Loucy (cell line): ENCODE results near the gene KRT8.
A peak's percentile ranks its signal among the peaks of the same experiment; 100 is the strongest.
"Not testable (repeated sequence)": the region's sequence is repeated elsewhere in the genome, so short reads cannot be mapped to it uniquely, and the experiment has no call there.

Experiments used
- H2AFZ ChIP-seq: fragments of 200-600 bp; sonication (generic); 2 replicates; pipeline ENCODE4 v1.6.0; 2016; ENCODE audit warnings: antibody characterized with exemption, mild to moderate bottlenecking, low read length, moderate library complexity
- H3F3A ChIP-seq: fragments of 200-600 bp; 2 replicates; pipeline ENCODE4 v1.6.0; 2016; ENCODE audit warnings: antibody characterized with exemption, low read depth, mild to moderate bottlenecking
- H3K27me3 ChIP-seq: fragments of 200-600 bp; sonication (generic); 2 replicates; pipeline ENCODE4 v1.6.1; 2014; ENCODE audit warnings: low read length, mild to moderate bottlenecking; ENCODE audit not compliant: insufficient read depth, poor library complexity, severe bottlenecking
- H3K36me3 ChIP-seq: fragments of 200-600 bp; sonication (generic); 2 replicates; pipeline ENCODE4 v1.6.1; 2016; ENCODE audit warnings: low read length; ENCODE audit not compliant: insufficient read depth
- H3K4me1 ChIP-seq: fragments of 200-600 bp; sonication (generic); 2 replicates; pipeline ENCODE4 v1.5.1; 2014; ENCODE audit warnings: low read length, mild to moderate bottlenecking; ENCODE audit not compliant: insufficient read depth, poor library complexity, severe bottlenecking
- H3K4me2 ChIP-seq: fragments of 200-600 bp; sonication (generic); 2 replicates; pipeline ENCODE4 v1.6.0; 2014; ENCODE audit warnings: antibody characterized with exemption, low read length, low read depth, mild to moderate bottlenecking; ENCODE audit not compliant: poor library complexity, severe bottlenecking
- H3K4me3 ChIP-seq: fragments of 200-600 bp; sonication (generic); 2 replicates; pipeline ENCODE4 v1.5.1; 2014; ENCODE audit warnings: low read length, mild to moderate bottlenecking, mixed read lengths; ENCODE audit not compliant: poor library complexity, severe bottlenecking
- H3K79me2 ChIP-seq: fragments of 200-600 bp; sonication (generic); 2 replicates; pipeline ENCODE4 v1.6.1; 2014; ENCODE audit warnings: low read length; ENCODE audit not compliant: insufficient read depth
- H3K9ac ChIP-seq: fragments of 200-600 bp; sonication (generic); 2 replicates; pipeline ENCODE4 v1.6.0; 2014; ENCODE audit warnings: mild to moderate bottlenecking, low read depth, low read length, moderate library complexity; ENCODE audit not compliant: poor library complexity, severe bottlenecking
- H3K9me2 ChIP-seq: fragments of 200-600 bp; sonication (generic); replicated peaks from 2 replicates; pipeline ENCODE4 v1.6.1; 2016; ENCODE audit warnings: low read depth, low read length, mixed read lengths
- H3K9me3 ChIP-seq: fragments of 200-600 bp; sonication (generic); 2 replicates; pipeline ENCODE4 v1.6.1; 2014; ENCODE audit warnings: mild to moderate bottlenecking, antibody characterized with exemption, low read length, low read depth; ENCODE audit not compliant: insufficient read depth
- H4K20me1 ChIP-seq: fragments of 200-600 bp; sonication (generic); 2 replicates; pipeline ENCODE4 v1.6.0; 2014; ENCODE audit warnings: antibody characterized with exemption, low read length, mild to moderate bottlenecking; ENCODE audit not compliant: insufficient read depth, poor library complexity, severe bottlenecking
- EZH2phosphoT487 ChIP-seq: fragments of 200-600 bp; IDR thresholded peaks from 2 replicates; pipeline ENCODE4 v1.6.1; 2018; ENCODE audit warnings: antibody characterized with exemption, mild to moderate bottlenecking, moderate library complexity, borderline replicate concordance
- TF ChIP-seq, protein P1 (sequence below): fragments of 200-600 bp; sonication (generic); conservative IDR thresholded peaks from 2 replicates; pipeline ENCODE4 v1.5.1; 2014; ENCODE audit warnings: mild to moderate bottlenecking, antibody characterized with exemption, low read length

KRT8 gene

DNA sequence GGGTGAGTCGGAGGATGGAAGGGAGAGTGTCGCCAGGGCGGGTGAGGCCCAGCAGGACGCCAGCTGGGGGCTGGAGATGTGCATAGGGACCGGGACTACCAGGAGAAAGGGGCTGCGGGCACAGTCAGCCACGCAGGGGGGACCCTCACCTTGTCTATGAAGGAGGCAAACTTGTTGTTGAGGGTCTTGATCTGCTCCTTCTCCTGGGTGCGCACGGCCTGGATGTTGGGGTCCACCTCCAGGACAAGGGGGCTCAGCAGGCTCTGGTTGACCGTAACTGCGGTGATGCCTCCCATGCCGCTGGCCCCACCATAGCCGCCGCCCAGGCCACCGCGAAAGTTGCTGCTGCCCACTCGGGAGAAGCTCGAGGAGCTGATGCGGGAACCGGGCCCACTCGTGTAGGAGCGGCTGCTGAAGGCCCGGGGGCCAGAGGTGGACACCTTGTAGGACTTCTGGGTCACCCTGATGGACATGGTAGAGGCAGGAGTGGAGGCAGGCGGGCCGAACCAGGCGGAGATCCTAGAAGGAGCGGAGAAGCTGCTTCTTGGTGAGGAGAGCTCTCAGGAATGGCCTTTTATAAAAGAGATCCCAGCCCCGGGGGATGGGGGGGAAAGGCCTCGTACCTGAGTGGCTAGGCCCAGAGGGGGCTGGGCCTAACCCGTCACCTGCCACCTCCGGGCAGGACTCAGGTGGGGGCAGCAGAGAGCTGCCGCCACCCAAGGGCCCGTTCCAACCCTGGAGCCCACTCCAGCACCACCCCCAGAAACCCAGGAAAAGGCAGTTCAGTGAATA is at the start of gene KRT8:
TSS of gene KRT8 (minus strand) at position 568 of the 792 bp plus-strand sequence. CDS start at position 473, 95 bp downstream.
- H3K36me3 ChIP-seq, H3K9me3 ChIP-seq, H3K9me2 ChIP-seq, H4K20me1 ChIP-seq, H2AFZ ChIP-seq, H3K9ac ChIP-seq, H3K79me2 ChIP-seq, H3K4me2 ChIP-seq, H3K27me3 ChIP-seq, H3K4me1 ChIP-seq, H3F3A ChIP-seq, H3K4me3 ChIP-seq: not testable (repeated sequence)

DNA sequence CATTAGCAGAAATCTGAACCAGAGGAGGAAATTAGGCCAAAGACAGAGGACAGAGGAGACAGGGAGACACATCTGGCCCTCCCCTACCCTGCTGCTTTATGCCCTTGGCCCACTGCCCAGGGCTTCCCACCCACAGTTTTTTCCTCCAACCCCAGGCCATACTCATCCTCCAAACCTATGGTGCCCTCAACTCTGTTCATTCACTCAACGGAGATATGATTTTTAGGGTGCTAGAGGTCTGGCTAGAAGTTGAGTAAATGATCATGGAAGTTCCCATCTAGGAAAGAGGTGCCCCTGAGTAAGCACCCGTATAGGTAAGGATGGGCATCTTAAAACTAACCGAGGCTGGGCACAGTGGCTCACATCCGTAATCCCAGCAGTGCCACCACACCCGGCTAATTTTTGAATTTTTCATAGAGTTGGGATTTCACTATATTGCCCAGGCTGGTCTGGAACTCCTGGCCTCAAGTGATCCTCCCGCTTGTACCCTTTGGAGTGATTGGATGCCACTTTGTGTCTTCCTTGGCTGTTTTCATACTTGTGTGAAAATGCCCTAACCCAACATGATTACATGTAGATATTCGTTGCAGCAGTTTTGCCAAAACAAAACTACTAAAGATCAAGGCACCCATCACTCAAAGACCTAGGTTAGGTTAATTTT is 48.4 kb upstream of the KRT8 start:
- Histone ChIP-seq H3F3A (no peaks in the 10 kb centered on the region), H3K27me3 (no peaks in the 10 kb centered on the region), H3K4me2 (no peak overlapping the region), H3K79me2 (no peaks in the 10 kb centered on the region), H3K9me3 (no peaks in the 10 kb centered on the region), H2AFZ (no peak overlapping the region), H3K36me3 (no peaks in the 10 kb centered on the region), H4K20me1 (no peaks in the 10 kb centered on the region), H3K9ac (no peak overlapping the region), H3K4me1 (no peaks in the 10 kb centered on the region), H3K9me2 (no peaks in the 10 kb centered on the region), H3K4me3 (no peak overlapping the region)
- TF ChIP-seq, protein P1, sequence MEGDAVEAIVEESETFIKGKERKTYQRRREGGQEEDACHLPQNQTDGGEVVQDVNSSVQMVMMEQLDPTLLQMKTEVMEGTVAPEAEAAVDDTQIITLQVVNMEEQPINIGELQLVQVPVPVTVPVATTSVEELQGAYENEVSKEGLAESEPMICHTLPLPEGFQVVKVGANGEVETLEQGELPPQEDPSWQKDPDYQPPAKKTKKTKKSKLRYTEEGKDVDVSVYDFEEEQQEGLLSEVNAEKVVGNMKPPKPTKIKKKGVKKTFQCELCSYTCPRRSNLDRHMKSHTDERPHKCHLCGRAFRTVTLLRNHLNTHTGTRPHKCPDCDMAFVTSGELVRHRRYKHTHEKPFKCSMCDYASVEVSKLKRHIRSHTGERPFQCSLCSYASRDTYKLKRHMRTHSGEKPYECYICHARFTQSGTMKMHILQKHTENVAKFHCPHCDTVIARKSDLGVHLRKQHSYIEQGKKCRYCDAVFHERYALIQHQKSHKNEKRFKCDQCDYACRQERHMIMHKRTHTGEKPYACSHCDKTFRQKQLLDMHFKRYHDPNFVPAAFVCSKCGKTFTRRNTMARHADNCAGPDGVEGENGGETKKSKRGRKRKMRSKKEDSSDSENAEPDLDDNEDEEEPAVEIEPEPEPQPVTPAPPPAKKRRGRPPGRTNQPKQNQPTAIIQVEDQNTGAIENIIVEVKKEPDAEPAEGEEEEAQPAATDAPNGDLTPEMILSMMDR = no peak
- no peak for TF ChIP-seq EZH2phosphoT487

DNA sequence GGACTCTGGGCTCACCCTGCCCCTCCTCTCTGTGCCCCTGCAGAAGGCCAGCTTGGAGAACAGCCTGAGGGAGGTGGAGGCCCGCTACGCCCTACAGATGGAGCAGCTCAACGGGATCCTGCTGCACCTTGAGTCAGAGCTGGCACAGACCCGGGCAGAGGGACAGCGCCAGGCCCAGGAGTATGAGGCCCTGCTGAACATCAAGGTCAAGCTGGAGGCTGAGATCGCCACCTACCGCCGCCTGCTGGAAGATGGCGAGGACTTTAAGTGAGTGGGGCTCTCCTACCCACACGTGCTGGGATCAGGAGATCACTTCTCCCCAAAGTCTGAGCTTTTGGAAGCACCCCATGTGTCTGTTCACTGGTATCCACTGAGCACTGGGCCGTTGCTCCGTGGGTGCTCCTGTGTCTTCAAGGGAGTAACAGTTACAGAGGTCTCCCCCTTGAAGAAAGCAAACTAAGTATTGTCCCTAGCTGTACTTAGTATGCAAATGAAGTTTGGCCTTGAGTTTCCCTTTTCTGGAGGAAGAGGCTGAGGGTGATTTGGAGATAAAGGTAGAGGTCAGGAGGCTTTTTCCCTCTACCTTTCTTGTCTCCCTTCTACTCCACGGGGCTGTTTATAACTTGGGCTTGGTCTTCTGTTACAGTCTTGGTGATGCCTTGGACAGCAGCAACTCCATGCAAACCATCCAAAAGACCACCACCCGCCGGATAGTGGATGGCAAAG is 47.4 kb upstream of the KRT8 start:
- H3K9ac ChIP-seq = no peak overlapping the region
- no peaks in the 10 kb centered on the region for H4K20me1 ChIP-seq
- no peaks in the 10 kb centered on the region for H3K79me2 ChIP-seq
- TF ChIP-seq, protein P1 = peak; percentile 25; the same call in 1 of the 2 replicates
- no peak for TF ChIP-seq EZH2phosphoT487
- no peaks in the 10 kb centered on the region for H3K4me1 ChIP-seq
- no peaks in the 10 kb centered on the region for H3F3A ChIP-seq
- no peaks in the 10 kb centered on the region for H3K36me3 ChIP-seq
- H3K4me2 ChIP-seq = no peak overlapping the region
- no peak overlapping the region for H3K4me3 ChIP-seq
- no peak overlapping the region for H2AFZ ChIP-seq
- H3K9me2 ChIP-seq = no peaks in the 10 kb centered on the region
- no peaks in the 10 kb centered on the region for H3K9me3 ChIP-seq
- H3K27me3 ChIP-seq = no peaks in the 10 kb centered on the region
